Measurements from ENCODE around the gene RASA3. TPM values are rescaled to one million over a fixed set of nuclear protein-coding genes. Genes with fewer than 3 reads are reported as not detected.

RASA3 gene
- total RNA-seq, 1 donor from 2014 or later, result 25.3 TPM

Other genes with a start within 250 kb of the RASA3 start
- 0.48 TPM for gene C13orf46, start 158.5 kb downstream of the RASA3 start, total RNA-seq (ENCODE audit: insufficient read depth, low replicate concordance)
- gene CFAP97D2, start 46.6 kb upstream of the RASA3 start, total RNA-seq (ENCODE audit: insufficient read depth, low replicate concordance), result 7.5 TPM
- gene CDC16, start 102.3 kb upstream of the RASA3 start, total RNA-seq (ENCODE audit: insufficient read depth, low replicate concordance), result 52.5 TPM
- 22.1 TPM for gene UPF3A, start 149.0 kb upstream of the RASA3 start, total RNA-seq (ENCODE audit: insufficient read depth, low replicate concordance)
- gene CHAMP1, start 181.9 kb upstream of the RASA3 start, total RNA-seq (ENCODE audit: insufficient read depth, low replicate concordance), result 16.9 TPM

Measured in umbilical cord (tissue), 1 donor.